ENCODE measurements around the gene ELFN2.

ELFN2 gene

DNA sequence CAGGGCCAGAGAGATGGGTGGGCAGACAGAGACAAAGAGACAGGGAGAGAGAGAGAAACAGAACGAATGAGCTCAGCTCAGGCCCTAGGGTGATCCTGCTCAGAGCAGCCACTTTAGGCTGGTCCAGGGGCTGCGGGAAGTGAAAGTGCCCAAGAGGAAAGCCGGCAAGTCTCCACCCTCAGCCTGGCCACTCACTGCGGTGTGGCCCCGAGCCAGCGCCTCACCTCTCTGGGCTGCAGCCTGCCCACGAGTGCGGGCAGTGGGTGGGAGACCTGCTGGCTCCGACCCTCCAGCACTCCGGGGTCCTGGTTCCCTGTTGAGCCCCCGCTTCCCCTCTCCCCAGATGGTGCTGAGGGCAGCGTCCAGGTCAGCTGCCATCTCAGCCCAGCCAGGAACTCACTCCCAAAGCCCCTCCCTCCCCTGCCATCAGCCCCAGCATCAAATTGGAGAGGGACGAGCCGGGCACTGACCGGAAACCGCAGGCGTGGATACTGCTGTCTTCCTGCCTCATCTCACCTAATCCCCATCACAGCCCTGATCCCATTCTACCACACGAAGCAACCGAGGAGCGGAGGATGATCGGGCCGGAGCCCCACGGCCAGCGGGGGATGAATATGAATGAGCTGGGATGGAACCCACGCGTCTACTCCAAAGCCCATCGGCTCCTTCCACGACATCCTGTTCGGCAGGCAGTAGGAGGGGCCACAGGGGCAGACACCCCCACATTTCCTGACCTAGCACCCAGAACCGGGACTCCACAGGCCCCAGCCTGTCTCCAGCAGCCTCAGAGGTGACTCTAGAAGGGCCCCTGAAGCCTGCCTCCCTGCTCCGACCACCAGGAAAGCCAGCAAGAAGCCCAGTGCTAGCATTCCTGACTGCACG, 16.9 kb downstream of the ELFN2 start:
- Histone ChIP-seq H4K20me1 (ENCODE audit: insufficient read depth, low read length) (peaks cover 24% of the 10 kb centered on the region), H3K4me2 (ENCODE audit: insufficient read depth, low read length) (no peak overlapping the region), H3K36me3 (ENCODE audit: insufficient read depth, low read length) (no peaks in the 10 kb centered on the region), H3K9me3 (ENCODE audit: insufficient read depth, low read length, severe bottlenecking) (no peaks in the 10 kb centered on the region), H3K27me3 (ENCODE audit: insufficient read depth, low read length, poor library complexity) (peaks cover 3% of the 10 kb centered on the region), H3K4me1 (ENCODE audit: insufficient read depth, low read length) (no peaks in the 10 kb centered on the region), H3K9ac (ENCODE audit: low read depth, low read length) (no peak overlapping the region), H2AFZ (ENCODE audit: low read depth, low read length) (no peak overlapping the region), H3K4me3 (ENCODE audit: low read depth in 1 of 2, low read length in 2 of 2) (no peak overlapping the region), H3K79me2 (ENCODE audit: insufficient read depth, low read length) (no peaks in the 10 kb centered on the region), H3K27ac (ENCODE audit: low read length) (no peak overlapping the region)
- no peak for DNase-seq
- ATAC-seq (ENCODE audit: insufficient read depth, low read depth): no peak
- TF ChIP-seq CTCF (IDR thresholded peaks at IDR 0.05; ENCODE audit: borderline replicate concordance, extremely low read depth, low read length, poor library complexity, severe bottlenecking): no peak
- TF ChIP-seq EZH2 (IDR thresholded peaks at IDR 0.05; ENCODE audit: borderline replicate concordance, low read depth, low read length, severe bottlenecking): no peak

- Histone ChIP-seq H4K20me1 (ENCODE audit: insufficient read depth, low read length) (peaks cover 16% of the 10 kb centered on the region), H3K9ac (ENCODE audit: low read depth, low read length) (no peak overlapping the region), H3K27me3 (ENCODE audit: insufficient read depth, low read length, poor library complexity) (no peaks in the 10 kb centered on the region), H2AFZ (ENCODE audit: low read depth, low read length) (no peak overlapping the region), H3K4me2 (ENCODE audit: insufficient read depth, low read length) (no peak overlapping the region), H3K79me2 (ENCODE audit: insufficient read depth, low read length) (no peaks in the 10 kb centered on the region), H3K4me3 (ENCODE audit: low read depth in 1 of 2, low read length in 2 of 2) (no peak overlapping the region), H3K27ac (ENCODE audit: low read length) (no peak overlapping the region), H3K4me1 (ENCODE audit: insufficient read depth, low read length) (no peaks in the 10 kb centered on the region), H3K9me3 (ENCODE audit: insufficient read depth, low read length, severe bottlenecking) (no peaks in the 10 kb centered on the region), H3K36me3 (ENCODE audit: insufficient read depth, low read length) (no peaks in the 10 kb centered on the region)
- TF ChIP-seq CTCF (IDR thresholded peaks at IDR 0.05; ENCODE audit: borderline replicate concordance, extremely low read depth, low read length, poor library complexity, severe bottlenecking) (no peak), EZH2 (IDR thresholded peaks at IDR 0.05; ENCODE audit: borderline replicate concordance, low read depth, low read length, severe bottlenecking) (no peak)
- ATAC-seq (ENCODE audit: insufficient read depth, low read depth) (no peak), DNase-seq (no peak)
Observed at GRCh38 chr22:37409459-37410050, 17.7 kb downstream of the ELFN2 start.

GRCh38 chr22:37409031-37409430, 18.2 kb downstream of the ELFN2 start:
- Histone ChIP-seq H3K36me3 (ENCODE audit: insufficient read depth, low read length) (no peaks in the 10 kb centered on the region), H2AFZ (ENCODE audit: low read depth, low read length) (no peak overlapping the region), H3K4me2 (ENCODE audit: insufficient read depth, low read length) (no peak overlapping the region), H3K4me1 (ENCODE audit: insufficient read depth, low read length) (no peaks in the 10 kb centered on the region), H3K27me3 (ENCODE audit: insufficient read depth, low read length, poor library complexity) (no peaks in the 10 kb centered on the region), H3K79me2 (ENCODE audit: insufficient read depth, low read length) (no peaks in the 10 kb centered on the region), H3K27ac (ENCODE audit: low read length) (no peak overlapping the region), H3K9me3 (ENCODE audit: insufficient read depth, low read length, severe bottlenecking) (no peaks in the 10 kb centered on the region), H3K4me3 (ENCODE audit: low read depth in 1 of 2, low read length in 2 of 2) (no peak overlapping the region), H3K9ac (ENCODE audit: low read depth, low read length) (no peak overlapping the region), H4K20me1 (ENCODE audit: insufficient read depth, low read length) (peaks cover 15% of the 10 kb centered on the region)
- TF ChIP-seq EZH2 (IDR thresholded peaks at IDR 0.05; ENCODE audit: borderline replicate concordance, low read depth, low read length, severe bottlenecking) (no peak), CTCF (IDR thresholded peaks at IDR 0.05; ENCODE audit: borderline replicate concordance, extremely low read depth, low read length, poor library complexity, severe bottlenecking) (no peak)
- DNase-seq: no peak
- no peak for ATAC-seq (ENCODE audit: insufficient read depth, low read depth)
